SK-N-SH (cell line): ENCODE data around the gene CEP162.

ENCODE experiments used
- CHD2 ChIP-seq: fragments of 150-350 bp; IDR thresholded peaks from 2 replicates; pipeline ENCODE4 v1.6.1; 2018; ENCODE audit warnings: low read length; ENCODE audit not compliant: partially characterized antibody
- EP300 ChIP-seq, 2 experiments: IDR thresholded peaks; 2 replicates each; pipeline versions ENCODE4 v1.4.0 to v1.6.1; 2012; ENCODE audit warnings: borderline replicate concordance in 1 of 2, low read depth in 1 of 2, low read length in 1 of 2
- EZH2phosphoT487 ChIP-seq: fragments of 200-600 bp; sonication (generic); IDR thresholded peaks from 2 replicates; pipeline ENCODE4 v1.6.1; 2017; ENCODE audit warnings: low read depth, mixed run types, mild to moderate bottlenecking, antibody characterized with exemption, moderate library complexity, borderline replicate concordance
- FOXM1 ChIP-seq: IDR thresholded peaks from 2 replicates; pipeline ENCODE4 v1.4.0; 2012; ENCODE audit warnings: low read depth, mild to moderate bottlenecking
- MXI1 ChIP-seq: IDR thresholded peaks from 2 replicates; pipeline ENCODE4 v1.6.1; 2012; ENCODE audit warnings: mild to moderate bottlenecking, low read depth, low read length, improper control_type of control experiment
- NRF1 ChIP-seq: IDR thresholded peaks from 2 replicates; pipeline ENCODE4 v1.6.1; 2012; ENCODE audit warnings: low read depth, mild to moderate bottlenecking, low read length
- POLR2AphosphoS5 ChIP-seq: IDR thresholded peaks from 2 replicates; pipeline ENCODE4 v1.6.1; 2012; ENCODE audit warnings: low read depth, low read length
- SMC3 ChIP-seq: IDR thresholded peaks from 2 replicates; pipeline ENCODE4 v1.6.1; 2012; ENCODE audit warnings: low read depth, low read length, improper control_type of control experiment
- YY1 ChIP-seq: IDR thresholded peaks from 2 replicates; pipeline ENCODE4 v1.4.0; 2012; ENCODE audit warnings: low read depth, mild to moderate bottlenecking
- TF ChIP-seq, protein P1 (sequence below): IDR thresholded peaks from 2 replicates; pipeline ENCODE4 v1.6.1; 2012; ENCODE audit warnings: mild to moderate bottlenecking, low read depth, low read length, moderate library complexity
- TF ChIP-seq, protein P2 (sequence below): fragments of 200-600 bp; sonication (generic); IDR thresholded peaks from 2 replicates; pipeline ENCODE4 v1.6.1; 2017; ENCODE audit warnings: antibody characterized with exemption, mild to moderate bottlenecking, moderate library complexity
- TF ChIP-seq, protein P3 (sequence below): IDR thresholded peaks from 2 replicates; pipeline ENCODE4 v1.4.0; 2012; ENCODE audit warnings: low read depth

DNA sequence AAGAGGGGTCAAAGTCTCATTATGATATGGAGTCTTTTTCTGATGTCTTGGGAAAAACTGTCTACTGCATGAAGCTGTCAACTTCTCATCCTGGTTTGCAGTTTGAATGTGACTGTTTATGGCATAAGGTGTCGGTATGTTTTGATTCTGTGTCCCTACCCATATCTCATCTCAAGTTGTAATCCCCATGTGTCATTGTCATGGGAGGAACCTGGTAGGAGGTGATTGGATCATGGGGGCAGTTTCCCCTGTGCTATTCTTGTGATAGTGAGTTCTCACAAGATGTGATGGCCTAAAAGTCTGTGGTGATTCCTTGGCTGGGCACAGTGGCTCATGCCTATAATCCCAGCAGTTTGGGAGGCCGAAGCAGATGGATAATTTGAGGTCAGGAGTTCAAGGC is 146.2 kb downstream of the CEP162 start:
- TF ChIP-seq POLR2AphosphoS5 (no peak), YY1 (no peak), SMC3 (no peak), CHD2 (no peak), MXI1 (no peak), EZH2phosphoT487 (no peak), NRF1 (no peak), EP300 (IDR thresholded peaks at IDR 0.05; ENCODE audit: borderline replicate concordance in 1 of 2, low read depth in 1 of 2, low read length in 1 of 2) (no peak), FOXM1 (no peak)
- TF ChIP-seq, protein P1, sequence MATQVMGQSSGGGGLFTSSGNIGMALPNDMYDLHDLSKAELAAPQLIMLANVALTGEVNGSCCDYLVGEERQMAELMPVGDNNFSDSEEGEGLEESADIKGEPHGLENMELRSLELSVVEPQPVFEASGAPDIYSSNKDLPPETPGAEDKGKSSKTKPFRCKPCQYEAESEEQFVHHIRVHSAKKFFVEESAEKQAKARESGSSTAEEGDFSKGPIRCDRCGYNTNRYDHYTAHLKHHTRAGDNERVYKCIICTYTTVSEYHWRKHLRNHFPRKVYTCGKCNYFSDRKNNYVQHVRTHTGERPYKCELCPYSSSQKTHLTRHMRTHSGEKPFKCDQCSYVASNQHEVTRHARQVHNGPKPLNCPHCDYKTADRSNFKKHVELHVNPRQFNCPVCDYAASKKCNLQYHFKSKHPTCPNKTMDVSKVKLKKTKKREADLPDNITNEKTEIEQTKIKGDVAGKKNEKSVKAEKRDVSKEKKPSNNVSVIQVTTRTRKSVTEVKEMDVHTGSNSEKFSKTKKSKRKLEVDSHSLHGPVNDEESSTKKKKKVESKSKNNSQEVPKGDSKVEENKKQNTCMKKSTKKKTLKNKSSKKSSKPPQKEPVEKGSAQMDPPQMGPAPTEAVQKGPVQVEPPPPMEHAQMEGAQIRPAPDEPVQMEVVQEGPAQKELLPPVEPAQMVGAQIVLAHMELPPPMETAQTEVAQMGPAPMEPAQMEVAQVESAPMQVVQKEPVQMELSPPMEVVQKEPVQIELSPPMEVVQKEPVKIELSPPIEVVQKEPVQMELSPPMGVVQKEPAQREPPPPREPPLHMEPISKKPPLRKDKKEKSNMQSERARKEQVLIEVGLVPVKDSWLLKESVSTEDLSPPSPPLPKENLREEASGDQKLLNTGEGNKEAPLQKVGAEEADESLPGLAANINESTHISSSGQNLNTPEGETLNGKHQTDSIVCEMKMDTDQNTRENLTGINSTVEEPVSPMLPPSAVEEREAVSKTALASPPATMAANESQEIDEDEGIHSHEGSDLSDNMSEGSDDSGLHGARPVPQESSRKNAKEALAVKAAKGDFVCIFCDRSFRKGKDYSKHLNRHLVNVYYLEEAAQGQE, result no peak
- TF ChIP-seq, protein P2, sequence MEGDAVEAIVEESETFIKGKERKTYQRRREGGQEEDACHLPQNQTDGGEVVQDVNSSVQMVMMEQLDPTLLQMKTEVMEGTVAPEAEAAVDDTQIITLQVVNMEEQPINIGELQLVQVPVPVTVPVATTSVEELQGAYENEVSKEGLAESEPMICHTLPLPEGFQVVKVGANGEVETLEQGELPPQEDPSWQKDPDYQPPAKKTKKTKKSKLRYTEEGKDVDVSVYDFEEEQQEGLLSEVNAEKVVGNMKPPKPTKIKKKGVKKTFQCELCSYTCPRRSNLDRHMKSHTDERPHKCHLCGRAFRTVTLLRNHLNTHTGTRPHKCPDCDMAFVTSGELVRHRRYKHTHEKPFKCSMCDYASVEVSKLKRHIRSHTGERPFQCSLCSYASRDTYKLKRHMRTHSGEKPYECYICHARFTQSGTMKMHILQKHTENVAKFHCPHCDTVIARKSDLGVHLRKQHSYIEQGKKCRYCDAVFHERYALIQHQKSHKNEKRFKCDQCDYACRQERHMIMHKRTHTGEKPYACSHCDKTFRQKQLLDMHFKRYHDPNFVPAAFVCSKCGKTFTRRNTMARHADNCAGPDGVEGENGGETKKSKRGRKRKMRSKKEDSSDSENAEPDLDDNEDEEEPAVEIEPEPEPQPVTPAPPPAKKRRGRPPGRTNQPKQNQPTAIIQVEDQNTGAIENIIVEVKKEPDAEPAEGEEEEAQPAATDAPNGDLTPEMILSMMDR, result no peak
- TF ChIP-seq, protein P3, sequence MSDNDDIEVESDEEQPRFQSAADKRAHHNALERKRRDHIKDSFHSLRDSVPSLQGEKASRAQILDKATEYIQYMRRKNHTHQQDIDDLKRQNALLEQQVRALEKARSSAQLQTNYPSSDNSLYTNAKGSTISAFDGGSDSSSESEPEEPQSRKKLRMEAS, result no peak
